ENCODE results near the gene OR2AJ1.

Gene OR2AJ1

DNA sequence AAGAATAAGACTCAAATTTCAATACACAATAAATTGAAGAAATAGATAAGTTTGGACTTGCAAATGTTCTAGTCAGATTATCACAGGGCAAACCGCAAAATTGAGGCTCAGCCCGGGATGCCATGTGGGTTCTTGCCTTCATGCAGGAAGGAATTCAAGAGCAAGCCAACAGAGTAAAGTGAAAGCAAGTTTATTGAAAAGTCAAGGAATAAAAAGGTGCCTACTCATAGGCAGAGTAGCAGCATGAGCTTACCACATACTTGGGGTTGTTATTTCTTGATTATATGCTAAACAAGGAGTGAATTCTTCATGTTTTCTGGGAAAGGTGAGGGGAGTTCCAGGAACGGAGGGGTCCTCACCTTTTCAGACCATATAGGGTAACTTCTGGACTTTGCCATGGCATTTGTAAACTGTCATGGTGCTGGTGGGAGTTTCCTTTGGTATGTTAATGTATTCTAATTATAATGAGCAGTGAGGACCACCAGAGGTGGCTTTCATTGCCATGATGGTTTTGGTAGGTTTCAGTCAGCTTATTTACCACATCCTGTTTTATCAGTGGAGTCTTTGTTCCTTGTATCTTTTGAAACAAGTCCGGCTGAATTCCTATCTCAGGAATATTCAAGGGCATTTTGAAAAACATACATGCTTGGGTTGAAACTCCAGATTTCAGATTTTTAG is 38.4 kb downstream of the OR2AJ1 start:
- no peak for DNase-seq

DNA sequence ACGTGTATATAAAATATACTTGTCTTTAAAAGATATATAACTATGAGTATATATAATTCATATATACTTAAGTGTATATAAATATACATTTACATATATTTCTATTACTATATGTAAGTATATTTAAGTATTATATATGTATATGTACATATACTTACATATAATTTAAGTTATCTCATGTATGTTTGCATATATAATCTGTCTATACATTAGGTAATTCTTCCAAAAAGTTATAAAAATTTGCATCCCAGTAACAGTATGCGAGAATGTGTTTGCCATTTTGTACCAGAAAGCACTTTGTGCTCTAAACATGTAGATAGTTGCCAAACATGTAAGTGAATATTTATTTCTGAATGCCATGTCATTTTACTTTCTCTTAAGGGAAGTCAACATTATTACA is 40.2 kb downstream of the OR2AJ1 start, which contains the start of gene OR2AK2:
TSS of gene OR2AK2 (plus strand) at position 301 of the 400 bp plus-strand sequence. CDS start 144 bp downstream, outside the sequence.
- no peak for DNase-seq

DNA sequence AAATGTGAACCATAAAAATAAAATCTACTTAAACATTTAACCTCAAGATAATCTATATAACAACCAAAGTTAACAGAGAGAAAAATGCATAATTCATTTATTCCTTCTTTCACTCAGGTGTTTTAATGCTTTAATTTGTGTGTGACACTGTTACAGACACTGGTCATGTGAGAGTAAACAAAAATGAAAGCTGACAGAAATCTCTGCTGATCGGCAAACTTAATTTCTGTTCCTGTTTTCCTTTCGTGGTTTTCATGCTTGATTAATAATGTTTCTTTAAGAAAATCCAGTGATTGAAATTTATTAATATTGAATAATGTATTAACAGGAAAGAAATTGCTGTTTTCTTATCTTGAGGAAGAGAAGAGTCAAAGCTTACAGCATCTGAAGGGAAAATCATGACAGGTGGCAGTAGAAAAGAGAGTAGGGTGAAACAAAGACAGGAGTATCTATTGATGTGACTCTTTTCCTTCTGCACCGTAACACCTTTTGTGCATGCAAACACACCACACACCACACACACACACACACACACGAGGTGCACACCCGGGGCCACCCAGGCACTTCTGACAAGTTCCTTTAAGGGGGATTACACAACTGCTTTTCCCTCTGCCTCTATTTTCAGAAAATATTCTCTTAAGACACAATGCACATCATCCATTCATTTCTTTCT is 42.0 kb downstream of the OR2AJ1 start:
- DNase-seq, result no peak
